ENCODE measurements around the gene MUCL3.
A peak's percentile ranks its signal among the peaks of the same experiment; 100 is the strongest.
"Not testable (repeated sequence)": the region's sequence is repeated elsewhere in the genome, so short reads cannot be mapped to it uniquely, and the experiment has no call there.

MUCL3 gene

DNA sequence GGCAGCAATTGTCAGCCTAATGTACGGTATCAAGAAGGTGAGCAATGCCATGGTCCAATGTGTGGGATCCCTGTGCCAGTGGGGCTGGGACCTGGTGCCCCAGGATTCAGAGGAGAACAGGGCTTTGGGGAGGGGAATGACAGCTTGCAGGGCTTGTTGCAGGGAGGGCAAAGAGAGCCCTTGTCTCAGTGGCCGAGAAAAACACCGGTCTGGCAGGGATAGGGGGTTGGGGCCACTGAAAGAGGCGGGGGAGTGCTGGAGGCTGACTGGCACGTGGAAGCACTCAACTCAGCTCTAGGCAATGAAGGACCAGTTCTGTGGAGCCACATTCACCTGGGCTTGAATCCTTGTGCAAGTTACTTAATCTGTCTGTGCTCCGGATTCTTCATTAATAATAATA, 3.5 kb upstream of the MUCL3 start:
- no peak overlapping the region for H3K4me3 ChIP-seq
- no peak overlapping the region for H3K27ac ChIP-seq

DNA sequence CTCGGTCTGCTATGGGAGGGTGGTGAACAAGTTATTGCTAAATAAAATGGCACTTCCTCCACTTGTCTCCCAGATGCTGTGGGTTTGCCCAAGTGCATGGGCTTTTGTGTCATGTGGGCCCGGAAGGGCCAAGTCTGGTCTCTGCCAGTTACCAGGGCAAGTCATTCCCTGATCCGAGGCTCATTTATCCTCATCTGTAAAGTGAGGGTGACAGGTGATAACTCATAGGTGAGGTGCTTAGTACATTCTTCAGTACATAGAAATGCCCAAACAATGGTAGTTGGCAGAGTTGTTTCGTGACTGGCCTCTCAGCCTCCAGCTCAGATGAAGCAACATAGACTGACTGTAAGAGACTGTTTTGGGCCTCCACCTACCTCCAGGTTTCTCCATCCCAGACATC, 2.0 kb upstream of the MUCL3 start:
- no peak overlapping the region for H3K27ac ChIP-seq
- H3K4me3 ChIP-seq = no peak overlapping the region

DNA sequence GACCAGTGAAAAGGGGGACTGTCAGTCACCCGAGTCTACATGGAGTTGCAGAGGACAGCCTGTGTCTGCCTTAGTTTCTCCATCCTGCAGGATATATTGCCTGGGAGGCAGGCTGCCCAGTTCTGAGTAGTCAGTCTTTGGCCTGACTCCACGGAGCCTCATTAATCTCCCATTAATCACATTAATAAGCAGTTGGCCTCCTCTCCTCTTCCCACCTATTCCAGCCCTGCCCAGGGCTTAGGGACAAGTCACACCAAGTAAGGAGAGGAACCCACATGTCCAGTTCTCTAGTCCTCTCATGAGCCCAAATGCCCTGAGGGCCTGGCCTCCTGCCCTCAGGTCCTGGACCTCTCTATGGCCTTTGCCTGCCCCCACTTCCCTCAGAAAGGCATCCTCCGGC, 1.3 kb upstream of the MUCL3 start:
- H3K4me3 ChIP-seq = no peak overlapping the region
- H3K27ac ChIP-seq = no peak overlapping the region

DNA sequence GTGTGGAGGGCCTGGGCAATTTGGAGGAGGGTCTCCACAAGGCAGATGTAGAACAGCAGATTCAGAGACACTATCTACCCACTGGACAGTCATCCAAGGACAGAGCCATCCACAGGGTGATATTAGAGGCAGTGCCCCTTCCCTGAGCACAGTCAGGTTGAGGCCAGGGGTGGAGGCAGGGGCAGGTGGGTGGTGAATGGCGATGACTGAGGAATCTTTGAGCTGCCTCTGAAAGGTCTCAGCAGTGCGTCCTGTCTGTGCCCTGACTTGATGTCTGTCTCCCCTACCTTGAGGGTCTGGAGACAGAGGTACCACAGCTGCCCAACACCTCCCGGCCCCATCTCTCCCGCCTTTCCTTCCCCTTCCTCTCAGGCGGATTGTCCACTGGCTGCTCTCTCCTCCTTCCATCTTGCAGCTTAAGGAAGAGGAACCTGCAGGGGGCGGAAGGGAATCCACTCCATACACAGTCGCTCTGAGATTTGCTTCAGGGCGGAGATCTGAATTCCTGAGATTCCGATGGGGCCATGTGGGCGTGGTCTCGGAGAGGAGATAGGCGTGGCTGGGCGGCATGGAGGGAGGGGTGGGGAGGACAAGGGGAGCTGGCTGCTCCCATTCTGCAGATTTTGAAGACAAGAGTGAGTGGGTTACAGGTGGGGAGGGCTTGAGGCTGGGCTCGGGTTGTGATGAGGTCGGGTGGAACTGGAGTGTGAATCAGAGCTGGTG, 1.7 kb downstream of the MUCL3 start:
- Histone ChIP-seq H3K27ac (no peak overlapping the region), H3K4me3 (no peak overlapping the region)

DNA sequence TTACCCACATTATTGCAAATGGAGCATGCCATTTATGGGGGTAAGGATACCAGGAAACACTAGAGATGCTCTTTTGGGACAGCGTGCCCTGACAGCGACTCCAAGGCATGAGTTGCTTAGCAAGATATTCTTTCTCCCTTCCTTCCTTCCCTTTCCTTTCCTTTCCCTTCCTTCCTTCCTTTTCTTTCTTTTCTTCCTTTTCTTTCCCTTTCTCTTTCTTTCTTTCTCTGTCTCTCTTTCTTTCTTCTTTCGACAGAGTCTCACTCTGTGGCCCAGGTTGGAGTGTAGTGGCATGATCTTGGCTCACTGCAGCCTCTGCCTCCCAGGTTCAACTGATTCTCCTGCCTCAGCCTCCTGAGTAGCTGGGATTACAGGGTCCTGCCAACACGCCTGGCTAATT, 3.3 kb downstream of the MUCL3 start:
- no peak overlapping the region for H3K27ac ChIP-seq
- H3K4me3 ChIP-seq = no peak overlapping the region

DNA sequence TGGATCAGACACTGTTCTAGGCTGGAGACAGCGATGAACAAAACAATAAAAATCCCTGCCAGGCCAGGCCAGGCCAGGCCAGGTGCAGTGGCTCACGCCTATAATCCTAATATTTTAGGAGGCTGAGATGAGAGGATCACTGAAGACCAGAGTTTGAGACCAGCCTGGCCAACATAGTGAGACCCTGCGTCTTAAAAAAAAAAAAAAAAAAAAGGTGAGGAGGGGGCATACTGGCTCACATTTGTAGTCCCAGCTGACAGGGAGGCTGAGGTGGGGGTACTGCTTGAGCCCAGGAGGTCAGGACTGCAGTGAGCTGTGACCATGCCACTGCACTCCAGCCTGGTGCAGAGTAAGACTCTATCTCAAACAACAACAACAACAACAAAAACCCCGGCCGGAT, 4.5 kb downstream of the MUCL3 start:
- H3K27ac ChIP-seq = no peak overlapping the region
- H3K4me3 ChIP-seq = no peak overlapping the region

DNA sequence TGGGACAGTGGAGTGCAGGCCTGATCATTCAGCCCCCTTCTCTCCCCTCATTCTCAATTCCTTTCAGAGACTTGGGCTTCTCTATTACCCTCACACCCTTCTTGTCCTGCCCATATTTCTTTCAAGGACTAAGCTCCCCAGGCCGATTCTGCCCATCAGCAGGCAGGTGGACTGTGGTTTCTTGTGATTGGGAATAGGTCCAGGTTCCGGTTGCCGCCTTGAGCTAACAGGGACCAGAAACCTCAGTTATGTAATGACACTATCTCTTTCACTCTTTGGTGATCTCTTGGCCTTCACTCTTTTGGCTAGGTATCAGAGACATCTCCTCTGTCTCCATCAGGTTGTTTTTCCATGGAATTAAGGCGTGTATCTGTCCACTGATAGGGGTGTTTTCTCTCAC, 6.5 kb downstream of the MUCL3 start:
- no peak overlapping the region for H3K27ac ChIP-seq
- no peak overlapping the region for H3K4me3 ChIP-seq

DNA sequence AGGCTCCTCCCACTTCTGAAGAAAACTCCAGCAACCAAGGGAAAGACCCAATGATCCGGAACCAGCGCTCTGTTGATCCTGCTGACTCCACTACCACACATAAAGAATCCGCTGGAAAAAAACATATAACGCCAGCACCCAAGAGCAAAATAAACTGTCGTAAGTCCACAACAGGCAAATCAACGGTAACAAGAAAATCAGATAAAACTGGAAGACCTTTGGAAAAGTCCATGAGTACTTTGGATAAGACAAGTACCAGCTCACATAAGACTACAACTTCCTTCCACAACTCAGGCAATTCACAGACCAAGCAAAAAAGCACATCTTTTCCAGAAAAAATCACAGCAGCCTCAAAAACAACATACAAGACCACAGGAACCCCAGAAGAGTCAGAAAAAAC, 8.0 kb downstream of the MUCL3 start:
- no peak overlapping the region for H3K27ac ChIP-seq

DNA sequence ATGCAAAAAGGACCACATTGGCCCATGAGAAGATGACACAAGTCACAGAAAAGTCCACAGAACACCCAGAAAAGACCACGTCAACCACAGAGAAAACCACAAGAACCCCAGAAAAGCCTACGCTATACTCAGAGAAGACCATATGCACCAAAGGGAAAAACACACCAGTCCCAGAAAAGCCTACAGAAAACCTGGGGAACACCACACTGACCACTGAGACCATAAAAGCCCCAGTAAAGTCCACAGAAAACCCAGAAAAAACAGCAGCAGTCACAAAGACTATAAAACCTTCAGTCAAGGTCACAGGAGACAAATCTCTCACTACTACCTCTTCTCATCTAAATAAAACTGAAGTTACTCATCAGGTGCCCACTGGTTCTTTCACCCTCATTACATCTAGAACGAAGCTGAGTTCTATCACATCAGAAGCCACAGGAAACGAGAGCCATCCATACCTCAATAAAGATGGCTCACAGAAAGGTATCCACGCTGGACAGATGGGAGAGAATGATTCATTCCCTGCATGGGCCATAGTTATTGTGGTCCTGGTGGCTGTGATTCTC, 11.2 kb downstream of the MUCL3 start:
- no peak overlapping the region for H3K4me3 ChIP-seq
- H3K27ac ChIP-seq = no peak overlapping the region

More for the DNA sequence above, 8.0 kb downstream of the MUCL3 start:
- H3K4me3 ChIP-seq = no peak overlapping the region

DNA sequence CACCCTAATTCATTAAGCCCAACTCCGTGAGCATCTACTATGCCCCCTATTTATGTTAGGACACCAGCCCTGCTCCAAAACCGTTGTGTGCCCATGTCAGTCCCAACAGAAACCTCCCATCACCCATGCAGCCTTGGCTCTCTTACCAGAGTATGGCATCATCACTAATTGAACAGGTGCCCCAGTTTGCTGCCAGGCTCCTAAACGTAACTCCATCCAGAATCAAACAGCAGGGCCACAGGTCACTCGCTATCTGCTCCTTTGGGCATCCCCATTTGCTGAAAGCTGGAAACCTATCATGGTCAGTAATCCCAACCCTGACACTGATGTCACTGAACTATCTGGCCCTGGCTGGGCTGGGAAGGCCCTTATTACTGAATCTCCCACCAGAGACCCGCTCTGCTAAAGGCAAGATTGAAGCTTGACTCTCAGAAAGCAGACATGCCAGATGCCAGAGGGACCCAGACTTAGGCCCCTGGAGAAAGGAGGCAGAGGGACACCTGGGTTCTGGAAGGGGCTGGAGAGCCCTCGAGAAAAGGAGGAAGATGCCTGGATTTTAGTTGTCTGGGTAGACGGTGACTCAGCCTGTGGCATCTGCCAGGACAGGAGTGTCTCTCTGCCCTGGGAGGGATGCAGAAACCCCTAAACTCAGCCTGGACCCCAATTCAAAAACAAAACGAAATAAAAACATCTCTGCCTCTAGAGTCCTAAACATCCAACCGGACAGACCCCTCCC, 14.0 kb downstream of the MUCL3 start:
- Histone ChIP-seq H3K4me3 (peak overlapping the region in 6 of 7 experiments; percentile 28 to 48 (median 39)), H3K27ac (peak overlapping the region in 11 of 21 experiments; percentile 2 to 78 (median 61))

DNA sequence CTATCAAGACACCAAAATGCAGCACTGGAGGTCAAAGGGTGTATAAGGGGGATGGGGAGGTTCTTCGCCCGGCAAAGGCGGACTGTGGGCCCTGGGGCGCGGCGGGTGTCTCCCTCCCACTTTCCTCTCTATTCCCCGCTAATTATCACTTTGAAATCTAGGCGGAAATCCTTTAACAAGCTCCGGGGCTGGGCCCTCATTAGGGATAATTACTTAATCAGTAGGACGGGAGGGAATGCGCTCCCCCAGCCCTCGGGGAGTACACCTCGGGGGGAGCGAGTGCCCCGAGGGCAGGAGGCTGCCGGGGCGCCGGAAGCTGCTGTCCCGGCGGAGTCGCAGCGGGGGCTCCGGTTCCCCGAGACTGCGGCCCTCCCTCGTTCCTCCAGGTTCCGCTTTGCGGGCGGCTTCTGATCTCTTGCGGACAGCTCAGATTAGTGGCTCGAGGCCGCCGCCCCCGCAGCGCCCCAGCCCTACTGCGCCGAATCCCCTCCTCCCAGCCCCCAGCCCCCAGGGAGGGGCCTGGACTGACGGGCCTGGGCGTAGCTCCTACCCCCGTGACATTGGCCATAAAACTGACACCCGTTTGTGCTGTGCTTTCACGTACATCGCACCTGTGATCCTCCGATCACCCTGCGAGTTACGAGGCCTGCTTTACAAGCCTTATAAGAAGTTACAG, 14.7 kb downstream of the MUCL3 start:
- Histone ChIP-seq H3K4me3 (peak overlapping the region; percentile 28 to 48 (median 38)), H3K27ac (peak overlapping the region in 20 of 21 experiments; percentile 2 to 78 (median 35))

DNA sequence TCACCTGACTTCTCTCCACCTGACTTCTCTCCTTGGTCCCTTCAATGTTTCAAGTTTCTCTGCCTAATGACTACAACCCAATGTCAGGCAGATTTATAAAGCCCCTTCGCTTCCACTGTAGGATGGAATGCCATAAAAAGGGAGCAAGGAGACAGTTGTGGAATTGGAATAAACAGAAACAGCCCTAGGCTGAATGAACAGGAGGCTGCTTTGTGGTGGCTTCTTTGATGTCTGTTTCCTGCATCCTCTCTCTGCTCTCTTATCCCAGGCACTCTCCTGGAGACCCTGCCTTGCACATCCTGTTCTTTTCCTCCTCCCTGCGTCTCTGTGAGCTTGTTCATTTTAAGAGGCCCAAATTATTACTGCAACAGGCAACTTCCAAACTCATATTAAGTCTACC, 16.9 kb downstream of the MUCL3 start:
- no peak overlapping the region for H3K27ac ChIP-seq
- no peak overlapping the region for H3K4me3 ChIP-seq

DNA sequence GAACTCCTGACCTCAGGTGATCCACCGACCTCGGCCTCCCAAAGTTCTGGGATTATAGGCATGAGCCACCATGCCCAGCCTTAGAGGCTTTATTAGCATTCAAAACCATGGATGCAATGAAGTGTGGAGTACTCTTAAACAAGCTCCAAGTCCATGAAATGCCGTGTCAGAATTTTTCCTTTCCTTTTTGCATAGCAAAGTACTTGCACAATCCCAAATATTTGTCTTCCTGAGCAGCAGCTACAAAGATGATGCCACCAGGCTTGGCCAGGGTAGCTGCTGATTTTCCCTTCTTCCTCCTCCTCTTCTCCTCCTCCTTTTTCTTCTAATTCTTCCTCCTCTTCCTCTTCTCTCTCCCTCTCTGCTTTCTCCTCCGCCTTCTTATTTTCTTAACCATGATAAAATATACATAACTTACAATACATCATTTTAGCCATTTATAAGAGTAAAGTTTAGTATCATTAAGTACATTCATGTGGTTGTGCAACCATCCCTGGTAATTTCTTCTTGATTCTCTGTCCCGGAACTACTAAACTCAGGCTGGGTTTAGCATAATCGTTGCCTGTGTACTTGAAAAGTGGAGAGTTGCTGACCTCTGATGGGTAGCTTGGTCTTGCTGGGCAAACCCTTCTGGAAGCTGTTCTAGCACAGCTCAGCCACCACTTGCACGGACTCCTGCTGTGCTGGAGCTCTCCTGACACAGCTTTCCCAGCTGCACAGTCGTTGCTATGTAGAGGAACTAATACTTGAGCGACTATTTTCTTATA, 20.3 kb downstream of the MUCL3 start:
- Histone ChIP-seq H3K4me3 (no peak overlapping the region), H3K27ac (no peak overlapping the region)

DNA sequence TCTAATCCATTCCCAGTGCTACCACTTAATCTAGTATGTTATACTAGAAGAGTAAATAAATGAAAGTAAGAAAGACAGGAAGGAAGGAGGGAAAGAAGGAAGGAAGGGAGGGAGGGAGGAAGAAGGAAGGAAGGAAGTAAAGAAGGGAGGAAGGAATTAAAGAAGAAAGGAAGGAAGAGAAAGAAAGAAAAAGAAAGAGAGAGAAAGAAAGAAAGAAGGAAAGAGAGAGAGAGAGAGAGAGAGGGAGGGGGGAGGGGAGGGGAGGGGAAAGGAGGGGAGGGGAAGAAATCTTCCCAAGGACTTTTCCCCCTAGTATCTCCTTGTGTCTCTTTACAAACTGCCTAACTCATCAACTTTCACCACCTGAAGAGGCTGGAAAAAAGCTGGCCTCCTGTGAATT, 21.9 kb downstream of the MUCL3 start:
- Histone ChIP-seq H3K27ac (no peak overlapping the region), H3K4me3 (no peak overlapping the region)

DNA sequence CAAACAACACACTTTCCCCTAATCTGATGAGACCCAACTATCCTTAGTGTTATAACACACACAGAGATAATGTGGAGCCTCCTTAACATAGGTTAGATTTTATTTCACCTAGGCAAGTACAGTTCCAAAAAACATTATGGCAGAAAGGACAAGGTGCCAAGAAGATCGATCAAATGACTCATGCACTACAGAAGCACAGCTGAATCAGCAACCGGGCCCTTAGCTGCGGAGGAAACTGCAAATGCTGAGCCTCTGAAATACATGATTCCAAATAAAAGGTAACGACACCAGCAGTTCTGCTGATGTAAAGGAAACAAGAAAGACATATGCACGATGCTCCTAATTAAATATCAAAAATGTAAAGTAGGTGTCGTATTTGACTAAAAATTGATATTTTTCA, 22.9 kb downstream of the MUCL3 start:
- no peak overlapping the region for H3K27ac ChIP-seq
- H3K4me3 ChIP-seq = no peak overlapping the region

DNA sequence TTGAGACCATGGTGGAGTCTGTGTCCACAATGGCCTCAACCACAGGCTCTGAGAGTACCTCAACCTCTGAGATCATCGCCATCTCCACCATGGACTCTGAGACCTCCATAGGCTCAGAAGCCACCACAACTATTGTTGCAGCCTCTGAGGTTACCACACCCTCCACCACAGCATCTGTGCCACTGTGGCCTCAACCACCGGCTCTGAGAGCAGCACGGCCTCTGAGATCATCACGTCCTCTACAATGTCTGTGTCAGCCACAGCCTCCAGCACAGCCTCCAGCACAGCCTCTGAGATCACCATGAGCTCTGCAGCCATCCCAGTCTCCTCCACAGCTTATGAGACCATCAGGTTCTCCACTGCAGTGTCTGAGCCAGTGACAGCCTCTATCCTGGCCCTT, 23.3 kb downstream of the MUCL3 start:
- H3K27ac ChIP-seq = no peak overlapping the region

DNA sequence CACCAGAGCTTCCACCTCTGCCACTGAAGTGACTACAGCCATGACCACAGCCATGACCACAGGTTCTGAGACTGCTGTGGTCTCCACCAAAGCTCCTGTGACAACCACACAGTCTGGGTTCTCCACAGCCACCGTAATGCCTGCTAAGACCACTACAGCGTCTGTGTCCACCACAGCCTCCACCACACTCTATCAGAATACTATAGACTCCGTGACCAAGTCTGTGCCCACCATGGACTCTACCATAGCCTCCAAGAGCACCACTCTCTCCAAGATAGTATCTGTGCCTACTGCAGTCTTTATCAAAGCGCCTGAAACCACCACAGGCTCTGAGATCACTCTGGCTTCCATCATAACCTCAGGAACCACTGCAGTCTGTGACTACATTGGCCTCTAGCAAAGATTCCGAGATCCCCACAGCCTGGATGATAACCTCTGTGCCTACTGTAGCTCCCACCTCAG, 24.4 kb downstream of the MUCL3 start:
- Histone ChIP-seq H3K27ac (no peak overlapping the region), H3K4me3 (no peak overlapping the region)

More for the DNA sequence above, 23.3 kb downstream of the MUCL3 start:
- no peak overlapping the region for H3K4me3 ChIP-seq

DNA sequence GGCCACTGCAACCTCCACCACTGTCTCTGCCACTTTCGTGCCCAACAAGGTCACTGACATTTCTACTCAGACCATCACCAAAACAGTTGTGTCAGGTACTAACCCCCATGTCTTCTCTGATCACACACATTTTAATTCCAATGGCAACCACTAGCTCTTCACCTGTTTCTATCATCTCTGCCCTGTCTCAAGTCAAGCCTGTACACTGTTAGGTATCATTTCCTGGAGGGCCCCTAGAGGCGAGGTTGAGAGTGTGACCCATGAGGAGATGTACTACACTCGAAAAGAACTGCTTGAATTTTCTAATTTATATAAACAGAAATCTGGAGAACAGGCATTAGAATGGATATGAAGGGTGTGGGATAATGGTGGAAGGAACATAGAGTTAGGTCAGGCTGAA, 25.4 kb downstream of the MUCL3 start:
- no peak overlapping the region for H3K27ac ChIP-seq
- H3K4me3 ChIP-seq = no peak overlapping the region

DNA sequence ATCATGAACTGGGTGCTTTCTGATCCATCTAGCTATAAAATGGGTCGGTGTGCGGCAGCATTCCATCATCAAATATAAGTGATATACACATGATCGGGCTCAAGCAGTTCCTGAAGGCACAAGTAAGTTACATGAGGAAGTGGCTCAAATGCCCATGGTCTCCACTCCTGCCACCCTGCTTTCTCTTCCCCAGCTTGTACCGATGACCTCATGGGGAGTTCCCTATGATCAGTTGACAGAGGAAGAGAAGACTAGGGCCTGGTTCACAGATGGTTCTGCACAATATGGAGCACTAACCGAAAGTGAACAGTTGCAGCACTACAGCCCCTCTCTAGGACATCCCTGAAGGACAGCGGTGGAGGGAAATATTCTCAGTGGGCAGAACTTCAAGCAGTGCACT, 28.4 kb downstream of the MUCL3 start:
- H3K4me3 ChIP-seq, H3K27ac ChIP-seq: not testable (repeated sequence)

DNA sequence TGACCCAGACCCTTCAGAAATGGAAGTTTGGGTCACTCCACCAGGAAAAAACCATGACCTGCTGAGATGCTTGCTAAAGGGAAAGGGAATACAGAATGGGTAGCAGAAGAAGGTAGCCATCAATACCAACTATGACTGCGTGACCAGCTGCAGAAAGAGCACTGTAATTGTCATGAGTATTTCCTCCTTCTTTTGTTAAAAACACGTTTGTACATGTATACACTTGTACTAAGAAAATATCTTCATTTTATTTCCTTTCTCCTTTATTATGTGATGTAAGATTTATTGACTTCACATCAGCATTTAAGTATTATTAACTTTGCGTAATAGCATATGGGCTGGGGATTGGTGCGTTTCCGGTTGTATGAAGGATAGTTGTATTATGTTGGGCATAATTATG, 30.2 kb downstream of the MUCL3 start:
- Histone ChIP-seq H3K27ac (no peak overlapping the region), H3K4me3 (no peak overlapping the region)
